Measurements from ENCODE around the gene GNG12.

GNG12 gene

DNA sequence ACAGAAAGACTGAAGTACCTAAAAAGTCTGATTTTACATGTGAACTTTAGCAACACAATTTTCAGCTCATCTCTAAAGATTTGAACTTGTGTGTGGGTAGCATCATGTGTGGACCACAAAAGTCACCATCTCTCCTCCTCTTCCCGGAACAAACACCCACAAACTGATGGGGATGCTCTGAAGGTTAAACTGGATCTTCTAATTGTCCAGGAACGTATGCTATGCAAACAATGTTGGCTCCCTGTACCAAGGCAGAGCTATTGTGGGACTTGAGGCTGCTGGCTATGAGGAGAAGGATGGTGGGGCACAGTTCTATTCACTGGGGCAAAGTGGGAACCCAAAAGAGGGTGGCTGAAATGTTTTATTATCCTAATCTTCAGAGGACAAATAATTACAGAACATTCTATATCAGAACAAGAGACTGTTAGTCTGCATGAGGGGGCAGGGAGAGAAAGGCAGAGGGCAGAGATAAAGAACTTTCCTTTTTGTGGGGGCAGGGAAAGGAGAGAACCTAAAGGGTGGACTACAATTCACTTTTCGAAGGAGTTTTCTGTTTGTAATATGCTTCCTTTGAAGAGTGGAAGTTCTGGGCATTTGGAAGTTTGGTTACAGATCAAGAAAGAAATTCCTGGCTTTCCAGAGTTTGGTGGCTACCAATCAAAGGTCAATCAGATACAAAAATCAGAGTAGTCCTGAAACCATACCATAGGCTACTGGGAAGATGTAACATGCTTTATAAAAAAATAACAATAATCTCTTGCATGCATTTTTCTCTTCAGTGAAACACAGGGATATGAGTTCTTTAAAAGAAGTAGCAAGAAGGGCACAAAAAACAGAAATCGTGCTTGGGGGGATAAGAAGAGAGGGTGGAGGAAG is 85.4 kb downstream of the GNG12 start:
- H4K20me1 ChIP-seq (ENCODE audit: low read depth, low read length), result no peaks in the 10 kb centered on the region
- no peak for TF ChIP-seq CTCF (IDR thresholded peaks at IDR 0.05; ENCODE audit: insufficient read depth, low read length, poor library complexity, severe bottlenecking)
- no peak for TF ChIP-seq EZH2phosphoT487 (conservative IDR thresholded peaks at IDR 0.05; ENCODE audit: low read length)
- H3K4me3 ChIP-seq (ENCODE audit: insufficient read depth, low read length, poor library complexity, severe bottlenecking), result no peak overlapping the region
- H3K9me3 ChIP-seq (ENCODE audit: insufficient read depth, low read length), result no peaks in the 10 kb centered on the region
- H3K9ac ChIP-seq (ENCODE audit: low read length), result no peak overlapping the region
- no peaks in the 10 kb centered on the region for H3F3A ChIP-seq (ENCODE audit: insufficient read depth)
- H3K27ac ChIP-seq (ENCODE audit: low read depth, low read length), result no peak overlapping the region
- no peaks in the 10 kb centered on the region for H3K79me2 ChIP-seq (ENCODE audit: insufficient read depth, low read length)
- no peaks in the 10 kb centered on the region for H3K9me2 ChIP-seq (replicated peaks; ENCODE audit: insufficient read depth, low read length)
- H2AFZ ChIP-seq (ENCODE audit: low read depth, low read length, severe bottlenecking), result no peak overlapping the region
- H3K36me3 ChIP-seq (ENCODE audit: low read length), result no peaks in the 10 kb centered on the region
- H3K27me3 ChIP-seq (ENCODE audit: low read length), result no peaks in the 10 kb centered on the region
- H3K4me2 ChIP-seq (ENCODE audit: low read depth, low read length, poor library complexity, severe bottlenecking), result no peak overlapping the region

GRCh38 chr1:67745875-67746698 is 87.2 kb downstream of the GNG12 start:
- no peak overlapping the region for H3K9ac ChIP-seq (ENCODE audit: low read length)
- H3K9me3 ChIP-seq (ENCODE audit: insufficient read depth, low read length), result no peaks in the 10 kb centered on the region
- H3K4me2 ChIP-seq (ENCODE audit: low read depth, low read length, poor library complexity, severe bottlenecking), result no peak overlapping the region
- no peak for TF ChIP-seq EZH2phosphoT487 (conservative IDR thresholded peaks at IDR 0.05; ENCODE audit: low read length)
- no peak for TF ChIP-seq CTCF (IDR thresholded peaks at IDR 0.05; ENCODE audit: insufficient read depth, low read length, poor library complexity, severe bottlenecking)
- no peaks in the 10 kb centered on the region for H3F3A ChIP-seq (ENCODE audit: insufficient read depth)
- H3K36me3 ChIP-seq (ENCODE audit: low read length), result no peaks in the 10 kb centered on the region
- no peak overlapping the region for H3K4me3 ChIP-seq (ENCODE audit: insufficient read depth, low read length, poor library complexity, severe bottlenecking)
- H2AFZ ChIP-seq (ENCODE audit: low read depth, low read length, severe bottlenecking), result no peak overlapping the region
- no peaks in the 10 kb centered on the region for H3K79me2 ChIP-seq (ENCODE audit: insufficient read depth, low read length)
- H3K9me2 ChIP-seq (replicated peaks; ENCODE audit: insufficient read depth, low read length), result no peaks in the 10 kb centered on the region
- no peaks in the 10 kb centered on the region for H4K20me1 ChIP-seq (ENCODE audit: low read depth, low read length)
- no peaks in the 10 kb centered on the region for H3K27me3 ChIP-seq (ENCODE audit: low read length)
- H3K27ac ChIP-seq (ENCODE audit: low read depth, low read length), result no peak overlapping the region

- Histone ChIP-seq H3K27me3 (ENCODE audit: low read length) (no peaks in the 10 kb centered on the region), H2AFZ (ENCODE audit: low read depth, low read length, severe bottlenecking) (no peak overlapping the region), H3K4me3 (ENCODE audit: insufficient read depth, low read length, poor library complexity, severe bottlenecking) (no peak overlapping the region), H3K9ac (ENCODE audit: low read length) (no peak overlapping the region), H3K9me3 (ENCODE audit: insufficient read depth, low read length) (no peaks in the 10 kb centered on the region), H3K36me3 (ENCODE audit: low read length) (no peaks in the 10 kb centered on the region), H4K20me1 (ENCODE audit: low read depth, low read length) (no peaks in the 10 kb centered on the region), H3F3A (ENCODE audit: insufficient read depth) (no peaks in the 10 kb centered on the region), H3K9me2 (replicated peaks; ENCODE audit: insufficient read depth, low read length) (no peaks in the 10 kb centered on the region), H3K4me2 (ENCODE audit: low read depth, low read length, poor library complexity, severe bottlenecking) (no peak overlapping the region), H3K27ac (ENCODE audit: low read depth, low read length) (no peak overlapping the region), H3K79me2 (ENCODE audit: insufficient read depth, low read length) (no peaks in the 10 kb centered on the region)
- TF ChIP-seq CTCF (IDR thresholded peaks at IDR 0.05; ENCODE audit: insufficient read depth, low read length, poor library complexity, severe bottlenecking) (no peak), EZH2phosphoT487 (conservative IDR thresholded peaks at IDR 0.05; ENCODE audit: low read length) (no peak)
Measured at GRCh38 chr1:67743072-67743725, 90.1 kb downstream of the GNG12 start.

Data from SU-DHL-6 (cell line).